PC-9 (cell line): ENCODE measurements around the gene GLO1. TPM values are rescaled to one million over a fixed set of nuclear protein-coding genes. Genes with fewer than 3 reads are reported as not detected.

Source experiments
- BruUV-seq: library from RNA; stranded (reverse); fragments of 400-500 nt; replicated peaks from 2 replicates; lab custom pipeline; 2021; lab: Mats Ljungman, UMichigan
- CTCF ChIA-PET: fragments of 300-600 bp; sonication (Branson Sonifier 250); formaldehyde crosslinking; loops from one replicate; lab custom pipeline; 2022; ENCODE audit warnings: antibody characterized with exemption; lab: Charles Lee
- POLR2A ChIA-PET: fragments of 300-600 bp; sonication (Branson Sonifier 250); formaldehyde crosslinking; loops from one replicate; lab custom pipeline; 2022; ENCODE audit warnings: antibody characterized with exemption; ENCODE audit not compliant: unreplicated experiment; lab: Charles Lee
- DNase-seq, 2 experiments: peaks; one replicate each; pipeline versions ENCODE4 v3.0.0 to v3.0.0-alpha.2; 2015 to 2022; ENCODE audit warnings: mixed read lengths in 1 of 2
- H2AFZ ChIP-seq: fragments of 200-600 bp; sonication (generic); 2 replicates; pipeline ENCODE4 v1.8.1; 2017; ENCODE audit warnings: antibody characterized with exemption
- H3F3A ChIP-seq: fragments of 200-600 bp; sonication (generic); 2 replicates; pipeline ENCODE4 v1.8.1; 2017; ENCODE audit warnings: antibody characterized with exemption, mild to moderate bottlenecking, low read depth; ENCODE audit not compliant: insufficient read depth
- H3K27ac ChIP-seq: fragments of 200-600 bp; sonication (generic); 2 replicates; pipeline ENCODE4 v1.6.1; 2016; ENCODE audit warnings: mixed run types
- H3K27me3 ChIP-seq: fragments of 200-600 bp; sonication (generic); 2 replicates; pipeline ENCODE4 v1.6.1; 2016; ENCODE audit warnings: low read depth, mixed run types; ENCODE audit not compliant: insufficient read depth
- H3K36me3 ChIP-seq: fragments of 200-600 bp; sonication (generic); 2 replicates; pipeline ENCODE4 v1.6.1; 2016; ENCODE audit warnings: low read depth, mixed run types
- H3K4me1 ChIP-seq: fragments of 200-600 bp; sonication (generic); replicated peaks from 2 replicates; pipeline ENCODE4 v1.6.1; 2016; ENCODE audit warnings: mixed run types; ENCODE audit not compliant: insufficient read depth
- H3K4me2 ChIP-seq: fragments of 200-600 bp; sonication (generic); 2 replicates; pipeline ENCODE4 v1.6.1; 2017; ENCODE audit warnings: mixed run types
- H3K4me3 ChIP-seq: fragments of 200-600 bp; sonication (generic); 2 replicates; pipeline ENCODE4 v1.6.1; 2016; ENCODE audit warnings: mixed run types
- H3K79me2 ChIP-seq: fragments of 200-600 bp; sonication (generic); 2 replicates; pipeline ENCODE4 v1.6.1; 2017; ENCODE audit warnings: low read depth, mixed run types
- H3K9me2 ChIP-seq: fragments of 200-600 bp; sonication (generic); 2 replicates; pipeline ENCODE4 v1.8.1; 2017; ENCODE audit warnings: mild to moderate bottlenecking; ENCODE audit not compliant: insufficient read depth
- H3K9me3 ChIP-seq: fragments of 200-600 bp; sonication (generic); 2 replicates; pipeline ENCODE4 v1.8.1; 2016; ENCODE audit warnings: low read depth; ENCODE audit not compliant: insufficient read depth
- H4K20me1 ChIP-seq: fragments of 200-600 bp; sonication (generic); 2 replicates; pipeline ENCODE4 v1.8.1; 2017; ENCODE audit not compliant: insufficient read depth
- EZH2 ChIP-seq: fragments of 200-600 bp; sonication (generic); IDR thresholded peaks from 2 replicates; pipeline ENCODE4 v1.8.0; 2017; ENCODE audit warnings: antibody characterized with exemption, low read depth
- intact Hi-C: fragments of 100-400 bp; cut with micrococcal nuclease; formaldehyde crosslinking; loops from one replicate; pipeline ENCODE4 v1.10.0; 2022; ENCODE audit not compliant: unreplicated experiment
- total RNA-seq: library from RNA; stranded (reverse); gene quantifications from 2 replicates; pipeline ENCODE4 v1.2.3, GENCODE V29; 2021
- TF ChIP-seq, protein P1 (sequence below): fragments of 200-600 bp; sonication (generic); conservative IDR thresholded peaks from 2 replicates; pipeline ENCODE4 v1.6.1; 2017; ENCODE audit warnings: mixed run types, antibody characterized with exemption, mild to moderate bottlenecking, moderate library complexity

The GLO1 gene
- total RNA-seq, 1 experiment from 2014 or later = 118 TPM

GRCh38 chr6:38739532-38739931 is 36.6 kb upstream of the GLO1 start:
- CTCF ChIA-PET = no interaction called here
- no TSS peak for BruUV-seq

DNA sequence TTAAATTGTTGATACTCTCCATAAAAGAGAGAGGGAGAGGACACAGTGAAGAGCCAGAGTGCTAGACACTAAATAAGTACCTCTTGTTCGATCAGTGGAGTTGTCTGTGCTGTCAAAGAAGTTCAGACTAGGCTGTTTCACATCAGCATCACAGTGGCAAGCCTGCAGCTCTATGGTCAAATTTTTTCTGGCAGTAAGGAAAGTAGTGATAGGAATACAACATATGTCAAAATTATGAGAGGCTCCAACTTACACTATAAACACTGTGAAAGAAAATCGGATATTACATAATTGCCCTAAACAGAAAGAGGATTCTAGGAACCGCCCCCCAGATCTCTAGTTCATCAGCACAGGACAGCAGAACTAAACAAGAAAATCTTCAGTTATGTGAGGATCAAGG is 35.3 kb upstream of the GLO1 start:
- H3K36me3 ChIP-seq = no peaks in the 10 kb centered on the region
- no TSS peak for BruUV-seq
- H2AFZ ChIP-seq = no peak overlapping the region
- H3K4me2 ChIP-seq = no peak overlapping the region
- H3K9me3 ChIP-seq = no peaks in the 10 kb centered on the region
- H3K4me1 ChIP-seq = no peaks in the 10 kb centered on the region
- TF ChIP-seq, protein P1, sequence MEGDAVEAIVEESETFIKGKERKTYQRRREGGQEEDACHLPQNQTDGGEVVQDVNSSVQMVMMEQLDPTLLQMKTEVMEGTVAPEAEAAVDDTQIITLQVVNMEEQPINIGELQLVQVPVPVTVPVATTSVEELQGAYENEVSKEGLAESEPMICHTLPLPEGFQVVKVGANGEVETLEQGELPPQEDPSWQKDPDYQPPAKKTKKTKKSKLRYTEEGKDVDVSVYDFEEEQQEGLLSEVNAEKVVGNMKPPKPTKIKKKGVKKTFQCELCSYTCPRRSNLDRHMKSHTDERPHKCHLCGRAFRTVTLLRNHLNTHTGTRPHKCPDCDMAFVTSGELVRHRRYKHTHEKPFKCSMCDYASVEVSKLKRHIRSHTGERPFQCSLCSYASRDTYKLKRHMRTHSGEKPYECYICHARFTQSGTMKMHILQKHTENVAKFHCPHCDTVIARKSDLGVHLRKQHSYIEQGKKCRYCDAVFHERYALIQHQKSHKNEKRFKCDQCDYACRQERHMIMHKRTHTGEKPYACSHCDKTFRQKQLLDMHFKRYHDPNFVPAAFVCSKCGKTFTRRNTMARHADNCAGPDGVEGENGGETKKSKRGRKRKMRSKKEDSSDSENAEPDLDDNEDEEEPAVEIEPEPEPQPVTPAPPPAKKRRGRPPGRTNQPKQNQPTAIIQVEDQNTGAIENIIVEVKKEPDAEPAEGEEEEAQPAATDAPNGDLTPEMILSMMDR = no peak
- TF ChIP-seq EZH2 = no peak
- ChIA-PET POLR2A (no interaction called here), CTCF (no interaction called here)
- H3K9me2 ChIP-seq = no peaks in the 10 kb centered on the region
- no peaks in the 10 kb centered on the region for H3K79me2 ChIP-seq
- intact Hi-C loops = no loop called here
- no peaks in the 10 kb centered on the region for H3K27me3 ChIP-seq
- no peak for DNase-seq
- H3F3A ChIP-seq = no peaks in the 10 kb centered on the region
- H3K27ac ChIP-seq = no peak overlapping the region
- no peaks in the 10 kb centered on the region for H4K20me1 ChIP-seq
- H3K4me3 ChIP-seq = no peak overlapping the region

More at GRCh38 chr6:38739532-38739931, 36.6 kb upstream of the GLO1 start:
- POLR2A ChIA-PET = interaction anchor here (0.7 kb wide), 1 partner anchor 46 kb away, joined by 3 read pairs; no protein-coding TSS in a partner anchor
- H4K20me1 ChIP-seq = no peaks in the 10 kb centered on the region
- H3K36me3 ChIP-seq = no peaks in the 10 kb centered on the region
- no peaks in the 10 kb centered on the region for H3F3A ChIP-seq
- no peaks in the 10 kb centered on the region for H3K27me3 ChIP-seq
- no peak overlapping the region for H2AFZ ChIP-seq
- no peak overlapping the region for H3K4me3 ChIP-seq
- H3K9me3 ChIP-seq = no peaks in the 10 kb centered on the region
- intact Hi-C loops = no loop called here
- TF ChIP-seq, protein P1 = no peak; the same call in 1 of the 2 replicates
- no peak for TF ChIP-seq EZH2
- no peaks in the 10 kb centered on the region for H3K9me2 ChIP-seq
- no peak for DNase-seq
- H3K79me2 ChIP-seq = no peaks in the 10 kb centered on the region
- no peak overlapping the region for H3K4me2 ChIP-seq
- H3K4me1 ChIP-seq = no peaks in the 10 kb centered on the region
- H3K27ac ChIP-seq = no peak overlapping the region

- TF ChIP-seq EZH2 = no peak
- TF ChIP-seq, protein P1 = no peak
- no peaks in the 10 kb centered on the region for H3K27me3 ChIP-seq
- no peaks in the 10 kb centered on the region for H4K20me1 ChIP-seq
- H3K36me3 ChIP-seq = no peaks in the 10 kb centered on the region
- no peak for DNase-seq
- no peak overlapping the region for H3K4me2 ChIP-seq
- H3K4me1 ChIP-seq = no peaks in the 10 kb centered on the region
- H3F3A ChIP-seq = no peaks in the 10 kb centered on the region
- ChIA-PET POLR2A (no interaction called here), CTCF (no interaction called here)
- H3K9me2 ChIP-seq = no peaks in the 10 kb centered on the region
- H3K27ac ChIP-seq = no peak overlapping the region
- H3K4me3 ChIP-seq = no peak overlapping the region
- no peaks in the 10 kb centered on the region for H3K9me3 ChIP-seq
- intact Hi-C loops = no loop called here
- no peak overlapping the region for H2AFZ ChIP-seq
- H3K79me2 ChIP-seq = no peaks in the 10 kb centered on the region
- BruUV-seq = no TSS peak
Observed at GRCh38 chr6:38736951-38737350, 34.0 kb upstream of the GLO1 start.
